GM12801 (cell line): ENCODE results near the gene FOXJ3.

Experiments
- CTCF ChIP-seq: IDR thresholded peaks from one replicate; pipeline ENCODE4 v1.5.1; 2011; ENCODE audit warnings: control low read depth; ENCODE audit not compliant: insufficient read length; ENCODE audit errors: extremely low read depth

The FOXJ3 gene

GRCh38 chr1:42133390-42133789, 201.6 kb downstream of the FOXJ3 start:
- TF ChIP-seq CTCF: no peak

GRCh38 chr1:42130061-42130660, 204.9 kb downstream of the FOXJ3 start:
- no peak for TF ChIP-seq CTCF

GRCh38 chr1:42128964-42129363, 206.1 kb downstream of the FOXJ3 start:
- no peak for TF ChIP-seq CTCF

GRCh38 chr1:42128499-42128898, 206.5 kb downstream of the FOXJ3 start:
- TF ChIP-seq CTCF: no peak

GRCh38 chr1:42127767-42128166, 207.3 kb downstream of the FOXJ3 start:
- no peak for TF ChIP-seq CTCF
